22Rv1 (cell line): ENCODE results near the gene DPEP2.

Source experiments
- H3K27ac ChIP-seq: fragments of 450-650 bp; 2 replicates; pipeline ENCODE4 v1.5.1; 2017
- CTCF ChIP-seq: fragments of 450-650 bp; IDR thresholded peaks from 2 replicates; pipeline ENCODE4 v1.5.1; 2017; ENCODE audit warnings: mild to moderate bottlenecking
- ZFX ChIP-seq: fragments of 450-650 bp; IDR thresholded peaks from 2 replicates; pipeline ENCODE4 v1.6.1; 2017; ENCODE audit warnings: antibody characterized with exemption, borderline replicate concordance

DPEP2 gene

GRCh38 chr16:67971111-67971510 is 28.2 kb downstream of the DPEP2 start:
- no peak overlapping the region for H3K27ac ChIP-seq
- TF ChIP-seq ZFX (no peak), CTCF (no peak)

GRCh38 chr16:67969254-67970039 is 29.8 kb downstream of the DPEP2 start:
- H3K27ac ChIP-seq, result no peak overlapping the region
- no peak for TF ChIP-seq ZFX
- TF ChIP-seq CTCF, result no peak

GRCh38 chr16:67968400-67969253 is 30.7 kb downstream of the DPEP2 start, which contains the start of gene SLC12A4:
TSS of gene SLC12A4 (minus strand) at chr16:67968637. CDS start at chr16:67968553, 84 bp downstream.
- peak within 1 kb of the TSS; percentile 64 for H3K27ac ChIP-seq
- TF ChIP-seq CTCF (no peak), ZFX (no peak)

GRCh38 chr16:67967958-67968399 is 31.3 kb downstream of the DPEP2 start:
- peak overlapping the region; percentile 64 for H3K27ac ChIP-seq

GRCh38 chr16:67967183-67967957 is 31.9 kb downstream of the DPEP2 start:
- TF ChIP-seq ZFX (no peak), CTCF (no peak)
- peak overlapping the region; percentile 64 for H3K27ac ChIP-seq

More at GRCh38 chr16:67967958-67968399, 31.3 kb downstream of the DPEP2 start:
- no peak for TF ChIP-seq CTCF
- no peak for TF ChIP-seq ZFX

GRCh38 chr16:67966549-67967182 is 32.6 kb downstream of the DPEP2 start:
- 0 out of 2 replicates have a peak overlapping the region, but pooled peaks have one; percentile 1 for H3K27ac ChIP-seq
- TF ChIP-seq ZFX, result no peak
